Neutrophil (primary cell): ENCODE results near the gene JMJD1C.

Experiments
- H3K27ac ChIP-seq: fragments of 200-600 bp; sonication (generic); 2 replicates; pipeline ENCODE4 v1.5.1; 2016; ENCODE audit warnings: mild to moderate bottlenecking, moderate library complexity
- H3K27me3 ChIP-seq: fragments of 200-600 bp; sonication (generic); 2 replicates; pipeline ENCODE4 v1.6.0; 2016; ENCODE audit warnings: mild to moderate bottlenecking
- H3K36me3 ChIP-seq: fragments of 200-600 bp; sonication (generic); 2 replicates; pipeline ENCODE4 v1.5.1; 2017
- H3K4me1 ChIP-seq, 2 experiments: fragments of 200-600 bp in 1 of 2; sonication (generic) in 1 of 2; 1 replicate in 1 of 2; 2 replicates in 1 of 2; pipeline versions ENCODE4 v1.5.1 to v1.6.1; 2013 to 2016; ENCODE audit warnings: low read depth in 1 of 2, low read length in 1 of 2, mild to moderate bottlenecking in 1 of 2, moderate library complexity in 1 of 2; ENCODE audit not compliant: control insufficient read depth in 1 of 2, insufficient read depth in 1 of 2
- H3K4me3 ChIP-seq, 2 experiments: fragments of 200-600 bp in 1 of 2; sonication (generic) in 1 of 2; 1 replicate in 1 of 2; 2 replicates in 1 of 2; pipeline ENCODE4 v1.5.1; 2013 to 2016; ENCODE audit warnings: low read depth in 1 of 2, low read length in 1 of 2, mild to moderate bottlenecking in 1 of 2, moderate library complexity in 1 of 2
- H3K9me3 ChIP-seq: fragments of 200-600 bp; sonication (generic); 2 replicates; pipeline ENCODE4 v1.5.1; 2016
- TF ChIP-seq, protein P1 (sequence below): fragments of 200-600 bp; sonication (generic); IDR thresholded peaks from 2 replicates; pipeline ENCODE4 v1.5.1; 2016; ENCODE audit warnings: antibody characterized with exemption

JMJD1C gene

DNA sequence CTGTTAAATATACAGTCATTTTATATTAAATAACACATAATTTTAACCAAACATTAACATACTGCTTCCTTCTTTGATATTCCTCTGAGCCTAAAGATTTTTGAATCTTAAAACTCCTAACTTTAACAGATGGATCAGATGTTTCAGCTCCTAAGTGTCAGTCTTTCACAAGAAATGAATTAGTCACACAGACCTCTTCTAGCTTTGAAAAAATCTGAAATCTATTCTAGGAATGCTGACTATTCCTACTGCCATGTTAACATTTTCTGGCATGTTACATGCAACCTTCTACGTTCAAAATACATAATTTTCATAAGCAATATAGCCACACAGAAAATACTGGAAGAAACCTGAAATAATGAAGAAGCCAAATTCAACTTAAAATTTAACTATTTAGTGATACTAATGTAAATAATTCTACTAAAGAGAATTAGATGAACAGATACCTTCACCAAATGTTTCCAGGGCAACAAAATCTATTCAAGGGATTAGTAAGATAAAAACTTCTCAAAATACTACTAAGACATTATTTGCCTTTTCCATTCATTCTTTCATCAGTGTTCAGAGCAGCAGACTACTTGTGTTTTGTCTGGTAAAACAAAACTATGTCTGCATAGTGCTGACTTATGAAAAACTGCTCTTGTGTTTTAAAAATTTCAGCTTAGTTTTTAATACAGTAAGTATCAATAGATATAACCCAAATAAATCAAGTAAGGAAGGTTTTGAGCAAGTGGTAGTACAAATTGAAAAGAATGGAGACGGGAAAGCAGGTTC, 9.2 kb downstream of the JMJD1C start:
- no peak overlapping the region for H3K27ac ChIP-seq
- H3K4me1 ChIP-seq = no peaks in the 10 kb centered on the region
- H3K27me3 ChIP-seq = no peaks in the 10 kb centered on the region
- no peaks in the 10 kb centered on the region for H3K9me3 ChIP-seq
- no peak overlapping the region for H3K4me3 ChIP-seq
- H3K36me3 ChIP-seq = no peaks in the 10 kb centered on the region
- TF ChIP-seq, protein P1, sequence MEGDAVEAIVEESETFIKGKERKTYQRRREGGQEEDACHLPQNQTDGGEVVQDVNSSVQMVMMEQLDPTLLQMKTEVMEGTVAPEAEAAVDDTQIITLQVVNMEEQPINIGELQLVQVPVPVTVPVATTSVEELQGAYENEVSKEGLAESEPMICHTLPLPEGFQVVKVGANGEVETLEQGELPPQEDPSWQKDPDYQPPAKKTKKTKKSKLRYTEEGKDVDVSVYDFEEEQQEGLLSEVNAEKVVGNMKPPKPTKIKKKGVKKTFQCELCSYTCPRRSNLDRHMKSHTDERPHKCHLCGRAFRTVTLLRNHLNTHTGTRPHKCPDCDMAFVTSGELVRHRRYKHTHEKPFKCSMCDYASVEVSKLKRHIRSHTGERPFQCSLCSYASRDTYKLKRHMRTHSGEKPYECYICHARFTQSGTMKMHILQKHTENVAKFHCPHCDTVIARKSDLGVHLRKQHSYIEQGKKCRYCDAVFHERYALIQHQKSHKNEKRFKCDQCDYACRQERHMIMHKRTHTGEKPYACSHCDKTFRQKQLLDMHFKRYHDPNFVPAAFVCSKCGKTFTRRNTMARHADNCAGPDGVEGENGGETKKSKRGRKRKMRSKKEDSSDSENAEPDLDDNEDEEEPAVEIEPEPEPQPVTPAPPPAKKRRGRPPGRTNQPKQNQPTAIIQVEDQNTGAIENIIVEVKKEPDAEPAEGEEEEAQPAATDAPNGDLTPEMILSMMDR = no peak

DNA sequence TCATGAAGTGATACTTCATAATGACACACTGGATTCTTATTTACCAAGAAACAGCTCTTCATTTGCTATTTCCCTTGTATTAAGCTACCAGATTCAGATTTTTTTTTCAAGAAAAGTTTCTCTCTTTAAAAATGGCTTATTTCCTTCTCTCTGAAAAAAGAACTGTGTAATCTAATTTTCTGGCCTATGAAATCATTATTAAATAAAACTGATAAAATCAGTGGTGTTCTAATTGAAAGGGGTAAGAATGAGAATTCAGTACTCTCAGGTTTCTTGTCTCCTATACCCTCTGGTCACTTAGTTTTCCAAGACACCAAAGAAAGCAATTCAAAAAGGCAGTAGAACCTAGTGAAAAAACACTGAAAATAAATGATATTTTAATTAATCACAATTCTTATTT, 10.3 kb downstream of the JMJD1C start:
- Histone ChIP-seq H3K4me1 (no peaks in the 10 kb centered on the region), H3K9me3 (no peaks in the 10 kb centered on the region), H3K27ac (no peak overlapping the region), H3K36me3 (no peaks in the 10 kb centered on the region), H3K4me3 (no peak overlapping the region), H3K27me3 (no peaks in the 10 kb centered on the region)
- TF ChIP-seq, protein P1 = no peak

DNA sequence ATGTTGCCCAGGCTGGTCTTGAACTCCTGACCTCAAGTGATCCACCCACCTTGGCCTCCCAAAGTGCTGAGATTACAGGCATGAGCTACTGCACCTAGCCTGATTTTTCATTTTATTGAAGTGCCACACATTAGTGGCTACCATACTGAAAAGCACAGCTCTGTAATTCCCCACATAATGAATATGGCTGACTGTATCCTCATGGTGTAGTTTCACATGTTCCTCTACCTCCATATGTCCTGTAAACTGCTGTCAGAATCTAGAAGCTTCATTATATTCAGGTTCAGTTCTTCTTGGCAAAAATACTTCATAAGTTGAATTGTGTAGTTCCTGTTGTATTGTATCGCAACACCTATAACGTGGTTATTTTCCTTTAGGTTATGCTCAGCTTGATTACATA, 11.1 kb downstream of the JMJD1C start:
- H3K4me1 ChIP-seq = no peaks in the 10 kb centered on the region
- H3K36me3 ChIP-seq = no peaks in the 10 kb centered on the region
- TF ChIP-seq, protein P1 = no peak
- H3K27ac ChIP-seq = no peak overlapping the region
- no peak overlapping the region for H3K4me3 ChIP-seq
- H3K9me3 ChIP-seq = no peaks in the 10 kb centered on the region
- H3K27me3 ChIP-seq = no peaks in the 10 kb centered on the region

DNA sequence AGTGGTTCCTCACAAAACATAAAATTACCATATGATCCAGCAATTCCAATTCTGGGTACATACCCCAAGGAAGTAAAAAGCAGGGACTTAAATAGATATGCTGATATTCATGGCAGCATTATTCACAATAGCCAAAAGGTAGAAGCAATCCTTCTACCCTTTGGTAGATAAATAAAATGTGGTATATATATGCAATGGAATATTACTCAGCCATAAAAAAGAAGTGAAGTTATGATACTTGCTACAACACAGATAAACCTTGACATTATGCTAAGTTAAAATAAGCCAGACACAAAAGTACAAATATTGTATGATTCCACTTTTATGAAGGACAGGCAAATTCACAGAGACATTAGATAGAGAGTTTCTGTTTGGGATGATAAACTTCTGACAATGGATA, 13.3 kb downstream of the JMJD1C start:
- no peaks in the 10 kb centered on the region for H3K4me1 ChIP-seq
- no peak overlapping the region for H3K4me3 ChIP-seq
- H3K9me3 ChIP-seq = no peaks in the 10 kb centered on the region
- no peak overlapping the region for H3K27ac ChIP-seq
- no peaks in the 10 kb centered on the region for H3K36me3 ChIP-seq
- no peaks in the 10 kb centered on the region for H3K27me3 ChIP-seq
- TF ChIP-seq, protein P1 = no peak

DNA sequence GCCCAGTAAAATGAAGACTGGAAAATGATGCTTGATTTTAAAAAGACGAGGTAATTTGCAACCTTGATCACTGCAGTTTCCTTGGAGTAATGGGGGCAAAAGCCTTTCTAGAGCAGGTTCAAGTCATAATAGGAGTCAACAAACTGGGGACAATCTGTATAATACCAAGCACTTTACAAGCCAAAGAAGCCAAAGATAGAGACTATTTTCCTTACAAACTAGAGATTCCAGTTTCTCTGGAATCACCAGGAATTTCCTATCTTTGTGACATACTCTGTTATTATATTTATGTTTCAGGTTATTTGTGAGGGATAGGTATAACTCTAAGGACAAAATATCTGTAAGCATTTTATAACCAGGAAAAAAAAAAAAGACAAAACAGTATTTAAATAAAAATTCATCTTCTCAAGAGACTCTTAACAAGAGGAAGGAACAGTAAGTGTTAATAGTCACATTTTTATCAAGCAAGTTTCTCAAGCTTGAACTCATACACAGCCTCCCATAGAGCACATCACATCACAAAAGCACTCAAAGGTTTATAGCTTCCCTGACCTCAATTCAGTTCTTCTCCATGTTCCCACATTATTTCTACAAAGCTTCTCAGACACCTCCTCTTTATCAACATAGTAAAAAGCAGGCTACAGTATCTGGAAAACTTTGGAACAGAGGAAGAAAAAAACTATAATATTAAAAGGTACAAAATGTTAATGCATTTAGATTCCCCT, 18.9 kb downstream of the JMJD1C start:
- Histone ChIP-seq H3K27me3 (no peaks in the 10 kb centered on the region), H3K36me3 (no peaks in the 10 kb centered on the region), H3K4me3 (no peak overlapping the region), H3K9me3 (no peaks in the 10 kb centered on the region), H3K27ac (no peak overlapping the region), H3K4me1 (no peaks in the 10 kb centered on the region)
- TF ChIP-seq, protein P1 = no peak
